Epithelial cell of prostate (primary cell): ENCODE results near the gene PDCD11.
"Not testable (repeated sequence)": the region's sequence is repeated elsewhere in the genome, so short reads cannot be mapped to it uniquely, and the experiment has no call there.

Experiments
- DNase-seq: peaks from one replicate; pipeline ENCODE4 v3.0.0-alpha.2; 2011; ENCODE audit warnings: low read depth, low spot score
- H3K27ac ChIP-seq: fragments of 450-650 bp; 2 replicates; pipeline ENCODE4 v1.5.1; 2017; ENCODE audit warnings: mild to moderate bottlenecking

PDCD11 gene

GRCh38 chr10:103413564-103413963, 17.1 kb downstream of the PDCD11 start:
- no peak overlapping the region for H3K27ac ChIP-seq
- no peak for DNase-seq

GRCh38 chr10:103415581-103415980, 19.2 kb downstream of the PDCD11 start:
- no peak for DNase-seq
- H3K27ac ChIP-seq = no peak overlapping the region

- H3K27ac ChIP-seq = no peak overlapping the region
- no peak for DNase-seq
Observed at GRCh38 chr10:103416436-103417147, 20.2 kb downstream of the PDCD11 start.

- H3K27ac ChIP-seq = not testable (repeated sequence)
Observed at GRCh38 chr10:103417148-103417469, 20.7 kb downstream of the PDCD11 start.

GRCh38 chr10:103417601-103418000, 21.2 kb downstream of the PDCD11 start:
- no peak overlapping the region for H3K27ac ChIP-seq
- no peak for DNase-seq

More at GRCh38 chr10:103417148-103417469, 20.7 kb downstream of the PDCD11 start:
- DNase-seq = not testable (repeated sequence)

- no peak for DNase-seq
- H3K27ac ChIP-seq = no peak overlapping the region
Observed at GRCh38 chr10:103419101-103419500, 22.7 kb downstream of the PDCD11 start.

- H3K27ac ChIP-seq = no peak overlapping the region
- DNase-seq = no peak
Observed at GRCh38 chr10:103423748-103424147, 27.3 kb downstream of the PDCD11 start.

- no peak overlapping the region for H3K27ac ChIP-seq
- no peak for DNase-seq
Observed at GRCh38 chr10:103427866-103428265, 31.4 kb downstream of the PDCD11 start.

- H3K27ac ChIP-seq = no peak overlapping the region
- DNase-seq = no peak
Observed at GRCh38 chr10:103428989-103429643, 32.7 kb downstream of the PDCD11 start.

- H3K27ac ChIP-seq = no peak overlapping the region
- DNase-seq = no peak
Observed at GRCh38 chr10:103429647-103430046, 33.2 kb downstream of the PDCD11 start.

- no peak for DNase-seq
- no peak overlapping the region for H3K27ac ChIP-seq
Observed at GRCh38 chr10:103431902-103432301, 35.5 kb downstream of the PDCD11 start.

- DNase-seq = no peak
- no peak overlapping the region for H3K27ac ChIP-seq
Observed at GRCh38 chr10:103433858-103434257, 37.4 kb downstream of the PDCD11 start.

- no peak overlapping the region for H3K27ac ChIP-seq
- DNase-seq = no peak
Observed at GRCh38 chr10:103439776-103440175, 43.4 kb downstream of the PDCD11 start.

GRCh38 chr10:103440416-103440815, 44.0 kb downstream of the PDCD11 start:
- no peak for DNase-seq
- no peak overlapping the region for H3K27ac ChIP-seq

GRCh38 chr10:103441206-103441605, 44.8 kb downstream of the PDCD11 start:
- no peak overlapping the region for H3K27ac ChIP-seq
- no peak for DNase-seq

- H3K27ac ChIP-seq = no peak overlapping the region
- DNase-seq = no peak
Observed at GRCh38 chr10:103441611-103442010, 45.2 kb downstream of the PDCD11 start.

- H3K27ac ChIP-seq = no peak overlapping the region
- no peak for DNase-seq
Observed at GRCh38 chr10:103442031-103442461, 45.6 kb downstream of the PDCD11 start.

- no peak overlapping the region for H3K27ac ChIP-seq
- DNase-seq = no peak
Observed at GRCh38 chr10:103443475-103444185, 47.2 kb downstream of the PDCD11 start.

GRCh38 chr10:103444478-103444877, 48.1 kb downstream of the PDCD11 start:
- no peak overlapping the region for H3K27ac ChIP-seq

GRCh38 chr10:103445366-103445765, 48.9 kb downstream of the PDCD11 start:
- DNase-seq = no peak
- H3K27ac ChIP-seq = no peak overlapping the region

More at GRCh38 chr10:103444478-103444877, 48.1 kb downstream of the PDCD11 start:
- no peak for DNase-seq
